ENCODE results near the gene LHFPL6.

- no peak for TF ChIP-seq CTCF (conservative IDR thresholded peaks at IDR 0.05 in 1 of 2, IDR thresholded peaks at IDR 0.05 in 1 of 2; ENCODE audit: extremely low read depth in 1 of 2, insufficient read depth in 1 of 2, low read depth in 1 of 2, low read length in 2 of 2)
- TF ChIP-seq EZH2 (IDR thresholded peaks at IDR 0.05; ENCODE audit: borderline replicate concordance, low read length): no peak
Measured at GRCh38 chr13:39536274-39536673, 66.7 kb downstream of the LHFPL6 start.

All from mammary epithelial cell (primary cell).